Measurements from ENCODE around the gene RAB8A.
"Not testable (repeated sequence)": the region's sequence is repeated elsewhere in the genome, so short reads cannot be mapped to it uniquely, and the experiment has no call there.

RAB8A gene

DNA sequence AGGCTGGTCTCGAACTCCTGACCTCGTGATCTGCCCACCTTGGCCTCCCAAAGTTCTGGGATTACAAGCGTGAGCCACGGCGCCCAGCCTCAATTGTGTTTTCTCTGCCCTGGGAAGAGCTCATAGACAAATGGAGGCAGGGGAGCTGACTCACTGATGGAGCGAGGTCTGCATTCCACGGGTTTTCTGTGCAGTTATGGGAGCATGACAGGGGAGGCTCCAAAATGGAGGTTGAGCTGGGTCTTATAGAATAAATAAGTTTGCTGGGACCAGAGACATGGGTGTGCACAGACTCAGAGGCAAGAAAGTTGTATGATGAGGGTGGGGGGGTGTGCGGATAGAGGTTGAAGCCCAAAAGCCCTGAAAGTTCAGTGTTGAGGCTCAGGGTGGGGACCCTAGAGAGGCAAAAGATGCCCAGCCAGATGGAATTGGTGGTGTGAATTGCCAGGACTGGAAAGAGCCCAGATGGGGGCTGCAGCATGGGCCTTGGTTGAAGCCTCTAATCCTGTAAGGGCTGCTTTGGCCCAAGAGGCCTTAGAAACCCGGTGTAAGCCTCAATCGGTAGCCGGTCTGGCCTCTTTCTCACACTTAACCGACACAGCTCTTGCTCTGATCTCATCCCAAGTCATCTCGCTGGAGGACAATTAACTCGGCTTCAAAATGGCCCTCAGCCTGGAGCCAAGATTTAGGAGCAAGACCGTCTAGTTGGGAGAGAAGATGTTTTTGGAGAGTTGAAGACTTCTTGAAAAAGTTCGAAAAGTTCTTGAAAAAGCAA lies 33.5 kb upstream of the RAB8A start:
- in situ Hi-C loops (cut with MboI; ENCODE audit: low sequenced_read_pairs) = no loop called here

GRCh38 chr19:16078759-16079707 lies 32.7 kb upstream of the RAB8A start:
- in situ Hi-C loops (cut with MboI; ENCODE audit: low sequenced_read_pairs) = no loop called here

GRCh38 chr19:16084067-16084685 lies 27.5 kb upstream of the RAB8A start:
- in situ Hi-C loops (cut with MboI; ENCODE audit: low sequenced_read_pairs) = no loop called here

GRCh38 chr19:16085115-16085514 lies 26.6 kb upstream of the RAB8A start:
- in situ Hi-C loops (cut with MboI; ENCODE audit: low sequenced_read_pairs) = no loop called here

- in situ Hi-C loops (cut with MboI; ENCODE audit: low sequenced_read_pairs) = not testable (repeated sequence)
Observed at GRCh38 chr19:16087404-16087803, 24.3 kb upstream of the RAB8A start.

DNA sequence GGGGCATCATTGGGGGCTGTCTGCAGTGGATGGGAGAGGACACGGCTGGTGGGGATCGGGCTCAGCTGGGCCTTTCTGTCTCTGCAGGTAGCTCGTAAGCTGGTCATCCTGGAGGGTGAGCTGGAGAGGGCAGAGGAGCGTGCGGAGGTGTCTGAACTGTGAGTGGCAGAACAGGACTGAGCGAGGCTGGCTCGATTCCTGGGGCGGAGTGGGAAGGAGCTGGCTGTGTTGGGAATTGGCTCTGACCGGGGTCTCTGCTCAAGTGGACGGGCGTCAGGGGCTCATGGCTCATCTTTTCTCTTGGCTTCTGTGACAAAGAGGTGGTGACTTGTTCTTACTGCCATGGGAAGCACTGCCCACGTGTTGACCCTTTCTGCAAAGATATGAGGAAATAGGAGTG lies 23.7 kb upstream of the RAB8A start:
- in situ Hi-C loops (cut with MboI; ENCODE audit: low sequenced_read_pairs) = no loop called here

DNA sequence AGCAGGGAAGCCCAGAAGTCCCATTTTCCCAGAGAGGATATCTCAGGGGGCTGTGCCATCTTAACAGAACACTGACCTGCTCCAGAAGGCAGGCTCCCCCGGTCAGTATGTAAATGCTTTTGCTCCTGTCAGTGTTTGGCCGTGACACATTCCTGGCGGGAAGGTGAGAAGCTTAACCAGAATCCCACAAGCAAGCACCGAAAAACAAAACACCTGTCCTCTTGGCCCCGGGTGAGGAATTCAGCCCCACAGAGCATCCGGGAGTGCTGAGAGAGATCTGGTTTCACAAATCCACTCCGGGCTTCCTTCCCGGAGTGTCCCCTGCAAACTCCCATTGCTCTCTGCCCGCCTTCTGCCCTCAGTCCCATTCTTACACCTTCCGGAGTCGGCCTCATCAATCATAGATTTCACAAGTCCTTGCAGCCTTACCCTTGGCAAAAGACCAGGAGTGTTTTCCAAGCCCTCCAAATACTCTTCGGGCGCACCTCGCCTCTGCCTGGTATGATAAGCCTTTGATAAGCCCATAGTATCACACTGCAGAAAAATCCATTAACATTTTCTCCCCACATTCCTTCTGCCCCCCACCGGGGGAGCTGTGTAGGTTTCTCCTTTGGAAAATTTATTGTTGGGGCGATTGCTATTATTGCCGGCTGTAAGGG lies 23.2 kb upstream of the RAB8A start:
- in situ Hi-C loops (cut with MboI; ENCODE audit: low sequenced_read_pairs) = no loop called here

GRCh38 chr19:16089010-16089846 lies 22.5 kb upstream of the RAB8A start:
- in situ Hi-C loops (cut with MboI; ENCODE audit: low sequenced_read_pairs) = no loop called here

- in situ Hi-C loops (cut with MboI; ENCODE audit: low sequenced_read_pairs) = no loop called here
Observed at GRCh38 chr19:16091546-16092475, 19.9 kb upstream of the RAB8A start.

GRCh38 chr19:16094360-16095070 lies 17.2 kb upstream of the RAB8A start:
- in situ Hi-C loops (cut with MboI; ENCODE audit: low sequenced_read_pairs) = no loop called here

DNA sequence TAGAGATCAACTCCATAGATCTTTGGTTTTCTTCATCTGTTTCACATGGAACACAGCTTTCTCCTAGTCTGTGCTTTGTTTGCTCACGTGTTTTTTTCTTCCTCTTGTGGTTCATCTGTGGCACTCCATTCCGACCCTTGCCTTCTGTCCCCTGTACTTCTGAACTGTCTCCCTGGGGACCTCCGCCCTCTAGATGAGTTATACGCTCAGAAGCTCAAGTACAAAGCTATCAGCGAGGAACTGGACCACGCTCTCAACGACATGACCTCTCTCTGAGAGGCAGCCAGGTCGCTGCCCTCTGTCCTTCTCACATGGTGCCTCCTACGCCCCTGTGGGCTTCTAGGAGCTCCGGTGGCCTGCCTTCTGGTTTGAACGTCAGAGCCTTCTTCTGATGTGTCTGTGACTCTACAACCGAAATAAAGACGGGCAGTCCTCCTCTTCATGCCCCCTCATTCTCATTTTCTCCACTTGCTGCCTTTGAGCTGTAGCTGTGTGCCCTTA lies 16.6 kb upstream of the RAB8A start:
- in situ Hi-C loops (cut with MboI; ENCODE audit: low sequenced_read_pairs) = no loop called here

GRCh38 chr19:16096280-16096855 lies 15.3 kb upstream of the RAB8A start:
- in situ Hi-C loops (cut with MboI; ENCODE audit: low sequenced_read_pairs) = no loop called here

DNA sequence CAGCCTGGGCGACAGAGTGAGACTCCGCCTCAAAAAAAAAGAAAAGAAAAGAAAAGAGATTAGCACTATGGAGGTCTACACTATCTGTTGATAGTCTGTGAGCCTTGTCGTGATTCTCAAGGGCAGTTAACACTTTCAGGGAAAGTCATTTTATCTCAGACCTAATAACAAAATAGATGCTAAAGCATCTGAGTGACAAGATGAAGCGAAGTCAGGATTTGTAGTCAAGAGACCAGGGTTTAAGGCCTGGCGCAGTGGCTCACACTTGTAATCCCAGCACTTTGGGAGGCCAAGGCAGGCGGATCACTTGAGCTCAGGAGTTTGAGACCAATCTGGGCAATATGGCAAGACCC lies 13.3 kb upstream of the RAB8A start:
- in situ Hi-C loops (cut with MboI; ENCODE audit: low sequenced_read_pairs) = no loop called here

GRCh38 chr19:16098821-16099220 lies 12.9 kb upstream of the RAB8A start:
- in situ Hi-C loops (cut with MboI; ENCODE audit: low sequenced_read_pairs) = no loop called here

GRCh38 chr19:16099314-16099965 lies 12.2 kb upstream of the RAB8A start:
- in situ Hi-C loops (cut with MboI; ENCODE audit: low sequenced_read_pairs) = not testable (repeated sequence)

DNA sequence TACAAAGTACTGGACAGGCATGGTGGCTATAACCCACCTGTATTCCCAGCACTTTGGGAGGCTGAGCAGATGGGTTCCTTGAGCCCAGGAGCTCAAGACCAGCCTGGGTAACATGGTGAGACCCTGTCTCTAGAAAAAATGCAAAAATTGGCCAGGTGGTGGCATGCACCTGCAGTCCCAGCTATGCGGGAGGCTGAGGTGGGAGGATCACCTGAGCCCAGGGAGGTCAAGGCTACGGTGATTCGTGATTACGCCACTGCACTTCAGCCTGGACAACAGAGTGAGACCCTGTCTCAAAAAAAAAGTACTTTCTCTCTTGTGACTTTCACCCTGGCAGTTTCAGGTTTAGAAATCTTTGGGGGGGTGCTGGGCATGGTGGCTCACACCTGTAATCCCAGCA lies 11.2 kb upstream of the RAB8A start:
- in situ Hi-C loops (cut with MboI; ENCODE audit: low sequenced_read_pairs) = no loop called here

- in situ Hi-C loops (cut with MboI; ENCODE audit: low sequenced_read_pairs) = no loop called here
Observed at GRCh38 chr19:16104722-16105121, 7.0 kb upstream of the RAB8A start.
